ENCODE results near the gene S100P.
A peak's percentile ranks its signal among the peaks of the same experiment; 100 is the strongest.
"Not testable (repeated sequence)": the region's sequence is repeated elsewhere in the genome, so short reads cannot be mapped to it uniquely, and the experiment has no call there.

Gene S100P

GRCh38 chr4:6693231-6694176, at the start of gene S100P:
TSS of gene S100P (plus strand) at chr4:6693878. CDS start at chr4:6693933, 55 bp downstream.
- no peak for DNase-seq

DNA sequence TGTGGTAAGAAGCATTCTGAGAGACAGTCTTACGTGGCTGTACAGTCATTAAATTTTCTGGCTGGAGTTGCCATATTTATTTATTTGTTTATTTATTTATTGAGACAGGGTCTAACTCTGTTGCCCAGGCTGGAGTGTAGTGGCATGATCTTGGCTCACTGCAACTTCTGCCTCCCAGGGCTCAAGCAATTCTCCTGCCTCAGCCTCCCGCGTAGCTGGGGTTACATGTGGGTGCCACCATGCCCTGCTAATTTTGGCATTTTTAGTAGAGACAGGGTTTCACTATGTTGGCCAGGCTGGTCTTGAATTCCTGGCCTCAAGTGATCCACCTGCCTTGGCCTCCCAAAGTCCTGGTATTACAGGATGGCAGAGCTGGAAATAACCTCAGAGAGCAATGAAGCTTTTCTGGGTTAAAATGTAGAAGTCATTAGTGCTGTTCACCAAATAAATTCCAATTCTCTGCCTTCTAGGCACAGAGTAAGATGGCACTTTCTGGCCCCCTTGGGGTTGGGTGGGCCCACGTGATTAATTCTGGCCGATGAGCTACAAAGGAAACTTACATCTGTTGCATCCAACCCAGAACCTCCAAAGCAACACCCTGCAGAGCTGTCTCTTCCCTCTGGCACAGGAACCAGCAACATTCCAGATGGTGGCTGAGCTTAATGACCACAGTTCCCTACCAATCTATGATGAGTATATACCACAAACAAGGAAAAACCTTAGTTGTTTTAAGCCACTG, 48.7 kb upstream of the S100P start:
- DNase-seq, result no peak

DNA sequence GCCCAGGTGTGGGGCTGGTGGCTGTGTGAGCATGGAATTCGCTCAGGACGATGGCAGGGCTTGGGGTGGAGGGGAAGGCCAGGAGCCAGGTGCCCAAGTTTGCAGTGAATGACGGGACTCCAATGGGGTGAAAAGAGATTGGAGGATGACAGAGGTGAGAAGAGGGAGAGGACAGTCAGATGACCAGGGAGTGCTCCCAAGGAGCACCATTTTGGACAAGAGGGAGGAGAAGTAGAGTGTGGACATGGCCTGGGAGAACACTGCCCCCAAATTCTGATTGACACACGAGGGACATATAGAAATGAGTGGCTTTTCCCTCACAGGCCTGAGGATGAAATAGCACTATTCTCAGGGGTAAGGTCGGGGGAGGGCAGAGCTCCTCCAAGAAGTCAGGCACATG, 46.5 kb upstream of the S100P start:
- no peak for DNase-seq

- no peak for DNase-seq
These were observed 46.0 kb upstream of the S100P start for GRCh38 chr4:6647582-6648230.

GRCh38 chr4:6649216-6649615, 44.5 kb upstream of the S100P start:
- no peak for DNase-seq

DNA sequence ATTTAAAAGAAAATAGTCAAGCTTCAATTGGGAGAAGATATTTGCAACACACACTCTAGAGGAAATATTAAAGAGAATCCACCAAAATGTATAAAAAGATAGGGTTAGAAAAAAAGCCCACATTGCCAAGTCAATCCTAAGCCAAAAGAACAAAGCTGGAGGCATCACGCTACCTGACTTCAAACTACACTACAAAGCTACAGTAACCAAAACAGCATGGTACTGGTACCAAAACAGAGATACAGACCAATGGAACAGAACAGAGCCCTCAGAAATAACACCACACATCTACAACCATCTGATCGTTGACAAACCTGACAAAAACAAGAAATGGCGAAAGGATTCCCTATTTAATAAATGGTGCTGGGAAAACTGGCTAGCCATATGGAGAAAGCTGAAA, 39.5 kb upstream of the S100P start:
- DNase-seq, result not testable (repeated sequence)

DNA sequence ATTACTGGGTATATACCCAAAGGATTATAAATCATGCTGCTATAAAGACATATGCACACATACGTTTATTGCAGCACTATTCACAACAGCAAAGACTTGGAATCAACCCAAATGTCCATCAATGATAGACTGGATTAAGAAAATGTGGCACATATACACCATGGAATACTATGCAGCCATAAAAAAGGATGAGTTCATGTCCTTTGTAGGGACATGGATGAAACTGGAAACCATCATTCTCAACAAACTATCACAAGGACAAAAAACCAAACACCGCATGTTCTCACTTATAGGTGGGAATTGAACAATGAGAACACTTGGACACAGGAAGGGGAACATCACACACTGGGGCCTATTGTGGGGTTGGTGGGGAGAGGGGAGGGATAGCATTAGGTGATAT, 38.4 kb upstream of the S100P start:
- not testable (repeated sequence) for DNase-seq

- no peak for DNase-seq
These were observed 37.8 kb upstream of the S100P start for GRCh38 chr4:6655924-6656323.

DNA sequence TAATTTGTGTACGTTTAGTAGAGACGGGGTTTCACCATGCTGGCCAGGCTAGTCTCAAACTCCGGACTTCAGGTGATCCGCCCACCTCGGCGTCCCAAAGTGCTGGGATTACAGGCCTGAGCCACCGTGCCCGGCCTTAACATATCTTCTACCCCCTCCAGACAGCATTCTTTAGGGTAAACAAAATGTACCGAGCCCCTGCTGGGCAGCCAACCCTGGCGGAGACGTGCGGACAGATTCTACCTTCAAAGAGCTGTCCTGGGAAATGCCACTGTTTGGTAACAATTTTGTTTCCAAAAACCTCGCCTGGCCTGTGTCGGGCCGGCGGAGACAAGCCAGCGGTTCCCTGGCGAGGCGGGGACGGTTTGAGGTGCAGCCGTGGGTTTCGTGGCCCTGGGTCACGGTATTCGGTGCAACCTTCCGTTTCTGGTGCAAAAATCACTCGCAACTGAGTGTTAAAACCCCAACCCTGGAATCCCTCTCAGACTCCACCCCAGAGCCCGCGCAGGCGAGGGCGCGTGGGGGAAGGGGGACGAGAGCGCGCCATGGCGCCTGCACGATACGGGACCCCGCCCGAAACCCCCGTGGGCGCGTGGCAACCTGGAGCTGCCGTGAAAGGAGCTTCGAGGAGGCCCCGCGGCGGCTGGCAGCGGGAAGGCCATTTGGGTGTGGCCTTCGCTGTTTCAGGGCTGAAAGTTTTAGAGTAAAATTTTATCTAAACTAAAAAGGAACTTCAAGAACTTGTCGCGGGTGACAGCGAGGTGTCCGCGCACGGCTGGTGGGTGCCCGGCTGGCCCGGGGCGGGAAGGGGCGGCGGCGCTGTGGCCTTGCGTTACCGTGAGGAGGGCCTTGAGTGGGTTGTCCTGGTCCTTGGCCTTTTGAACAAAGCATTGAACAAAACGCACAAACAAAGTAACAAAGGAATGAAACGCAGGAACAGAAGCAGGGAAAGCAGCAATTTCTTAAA, 36.2 kb upstream of the S100P start:
- no peak for DNase-seq

DNA sequence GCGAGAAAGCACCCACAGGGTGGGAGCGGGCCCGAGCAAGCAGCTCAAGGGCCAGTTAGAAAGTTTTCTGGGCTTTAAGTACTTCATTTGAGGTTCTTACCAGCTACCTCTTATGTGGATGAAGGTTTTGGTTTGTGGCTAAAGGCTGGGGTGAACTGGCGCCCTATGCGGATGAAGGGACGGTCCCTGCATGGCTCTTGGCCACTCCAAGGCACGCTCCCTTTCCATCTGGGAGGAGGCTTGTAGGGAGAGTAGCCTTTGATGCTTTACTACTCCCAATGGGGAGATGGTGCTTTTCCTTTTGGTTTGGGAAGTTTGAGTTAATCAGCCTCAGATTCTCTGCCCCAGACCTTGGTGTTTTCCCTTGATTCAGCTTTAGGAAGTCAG, 35.5 kb upstream of the S100P start:
- DNase-seq, result no peak

DNA sequence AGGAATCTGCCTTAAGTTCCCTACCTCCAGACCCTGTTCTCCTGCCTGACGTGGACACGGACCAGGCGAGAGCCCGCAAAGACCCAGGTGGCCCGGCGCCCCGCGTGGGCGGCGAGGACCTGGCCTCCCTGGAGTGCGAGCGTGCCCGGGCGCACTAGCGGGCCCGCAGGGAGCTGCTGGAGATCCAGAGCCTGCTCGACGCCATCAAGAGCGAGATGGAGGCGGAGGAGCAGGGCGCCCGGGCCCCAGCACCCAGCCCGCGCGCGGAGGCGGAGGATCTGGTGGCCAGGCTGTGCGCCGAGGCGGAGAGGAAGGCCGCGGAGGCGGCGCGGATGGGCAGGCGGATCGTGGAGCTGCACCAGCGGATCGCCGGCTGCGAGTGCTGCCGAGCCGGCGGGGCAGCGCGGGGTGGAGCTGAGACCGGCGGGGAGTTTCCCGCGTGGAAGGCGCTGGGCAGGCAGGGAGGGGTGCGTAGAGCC, 35.0 kb upstream of the S100P start:
- peak; percentile 50 for DNase-seq

DNA sequence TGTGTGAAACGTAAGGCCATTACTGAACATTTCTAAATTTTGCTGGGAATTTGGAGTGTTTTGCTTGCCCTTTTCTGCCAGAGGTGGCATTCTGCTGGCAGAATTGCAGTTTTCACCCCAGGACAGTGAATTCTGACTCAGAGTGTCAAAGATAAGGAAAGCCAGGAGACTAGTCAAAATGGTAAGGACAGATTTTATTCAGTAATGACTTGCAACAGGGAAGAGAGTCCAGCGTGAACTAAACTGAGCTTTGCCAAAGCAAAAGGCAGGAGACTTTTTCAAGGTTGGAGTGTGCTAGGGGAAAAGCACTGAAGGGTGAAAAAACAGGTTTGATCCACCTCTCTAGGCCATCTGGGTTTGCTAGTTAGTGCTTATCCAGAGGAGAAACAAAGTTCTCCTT, 33.8 kb upstream of the S100P start:
- no peak for DNase-seq

GRCh38 chr4:6660430-6660829, 33.2 kb upstream of the S100P start:
- no peak for DNase-seq

DNA sequence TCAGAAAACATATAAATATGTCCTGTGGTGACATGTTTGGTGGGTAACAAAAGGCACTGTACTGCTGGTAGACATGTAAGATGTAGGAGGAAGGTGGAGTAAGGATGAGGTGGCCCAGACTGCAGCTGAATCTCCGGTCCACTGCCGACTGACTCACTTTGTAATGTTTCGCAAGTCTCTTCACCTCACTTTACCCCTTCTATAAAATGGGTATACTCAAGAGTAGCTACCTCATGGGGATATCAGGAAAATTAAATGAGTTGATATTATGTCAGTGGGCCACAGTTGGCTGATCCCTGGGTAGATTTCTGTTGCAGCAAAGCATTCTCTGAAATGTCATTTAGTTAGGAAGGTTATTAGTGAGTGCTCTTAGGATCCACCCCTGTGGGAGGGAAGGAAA, 31.1 kb upstream of the S100P start:
- no peak for DNase-seq

DNA sequence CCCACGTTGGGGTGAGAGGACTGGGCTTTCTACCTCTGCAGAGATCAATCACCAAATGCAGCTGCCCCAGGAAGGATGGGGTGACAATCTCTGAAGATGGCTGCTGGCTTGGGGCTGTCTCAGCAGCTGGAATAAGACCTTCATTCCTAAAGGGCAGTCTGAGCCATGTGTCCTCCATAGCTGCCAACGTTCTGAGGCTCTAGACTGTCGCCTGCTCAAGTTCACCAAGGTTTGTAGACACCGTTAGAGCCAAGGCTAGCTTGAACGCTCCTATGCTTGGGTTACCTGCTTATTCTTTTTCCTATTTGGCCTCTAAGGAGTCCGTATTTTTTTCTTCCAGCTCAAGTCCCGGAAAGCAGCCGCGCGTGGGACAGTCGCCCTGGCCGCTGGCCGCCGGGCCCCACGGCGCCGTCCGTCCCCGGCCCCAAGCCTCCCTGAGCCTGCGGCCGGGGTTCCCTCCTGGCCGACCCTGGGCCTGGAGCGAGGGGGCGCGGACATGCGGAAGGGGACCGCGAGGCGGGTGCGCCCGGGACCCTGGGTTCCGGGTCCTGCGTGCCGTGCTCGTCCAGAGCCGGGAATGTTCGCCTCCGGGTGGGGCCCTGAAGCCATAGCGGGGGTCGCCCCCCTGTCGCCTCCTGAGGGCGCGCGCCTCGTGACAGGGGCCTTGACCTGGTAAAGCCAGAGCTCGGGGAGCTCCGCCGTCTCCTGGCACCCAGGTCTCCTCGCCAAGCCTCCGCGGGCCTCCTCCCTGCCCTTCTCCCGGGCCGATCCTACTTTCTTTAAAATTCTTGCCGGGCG, 29.9 kb upstream of the S100P start:
- DNase-seq, result no peak

DNA sequence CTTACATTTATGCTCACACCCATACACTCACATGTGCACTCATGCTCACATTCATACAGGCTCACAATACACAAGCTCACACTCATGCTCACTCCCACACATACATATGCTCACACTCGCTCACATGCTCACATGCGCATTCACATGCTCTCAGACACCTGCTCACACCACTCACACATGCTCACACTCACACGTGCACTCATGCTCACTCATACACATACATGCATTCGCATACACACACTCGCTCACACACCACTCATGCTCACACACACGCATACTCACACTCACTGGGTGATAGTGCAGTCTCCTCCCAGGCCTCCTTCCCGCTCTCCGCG, 28.4 kb upstream of the S100P start:
- no peak for DNase-seq

GRCh38 chr4:6668391-6668790, 25.3 kb upstream of the S100P start:
- peak; percentile 74 for DNase-seq

GRCh38 chr4:6671648-6672047, 22.0 kb upstream of the S100P start:
- DNase-seq, result no peak

DNA sequence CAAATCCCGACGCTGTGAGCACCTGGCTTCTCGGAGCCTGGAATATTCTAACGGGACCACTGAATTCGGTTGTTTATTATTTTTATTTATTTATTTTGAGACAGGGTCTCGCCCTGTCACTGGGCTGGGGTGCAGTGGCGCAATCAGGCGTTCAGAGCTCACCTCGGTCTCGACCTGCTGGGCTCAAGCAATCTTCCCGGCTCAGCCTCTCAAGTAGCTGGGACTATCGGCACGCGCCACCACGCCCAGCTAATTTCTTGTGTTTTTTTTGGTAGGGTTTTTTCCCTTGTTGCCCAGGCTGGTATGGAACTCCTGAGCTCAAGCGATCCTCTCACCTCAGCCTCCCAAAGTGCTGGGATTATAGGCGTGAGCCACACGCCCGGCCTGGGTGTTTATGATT, 21.5 kb upstream of the S100P start:
- no peak for DNase-seq

- DNase-seq, result not testable (repeated sequence)
These were observed 21.0 kb upstream of the S100P start for GRCh38 chr4:6672541-6673190.

- peak; percentile 51 for DNase-seq
These were observed 20.5 kb upstream of the S100P start for GRCh38 chr4:6673191-6673659.

Data from EL (cell line).